Neuronal stem cell (in vitro differentiated cells): ENCODE measurements around the gene SOBP.

ENCODE experiments used
- DNase-seq: peaks from one replicate; pipeline ENCODE4 v3.0.0-alpha.2; 2013; ENCODE audit warnings: low spot score
- H2AFZ ChIP-seq: one replicate; pipeline ENCODE4 v1.6.1; 2013; ENCODE audit warnings: mild to moderate bottlenecking, low read length, inconsistent platforms
- H2AK5ac ChIP-seq: 2 replicates; pipeline ENCODE4 v1.6.1; 2013; ENCODE audit warnings: low read depth, mild to moderate bottlenecking, inconsistent platforms, low read length, moderate library complexity, mixed read lengths
- H2BK120ac ChIP-seq: 2 replicates; pipeline ENCODE4 v1.6.1; 2013; ENCODE audit warnings: low read depth, mild to moderate bottlenecking, inconsistent platforms, low read length, moderate library complexity, mixed read lengths
- H2BK12ac ChIP-seq: one replicate; pipeline ENCODE4 v1.6.1; 2013; ENCODE audit warnings: low read length, inconsistent platforms
- H2BK15ac ChIP-seq: 2 replicates; pipeline ENCODE4 v1.6.1; 2013; ENCODE audit warnings: mild to moderate bottlenecking, low read length, inconsistent platforms, mixed read lengths
- H2BK5ac ChIP-seq: one replicate; pipeline ENCODE4 v1.6.1; 2013; ENCODE audit warnings: inconsistent platforms, mild to moderate bottlenecking, low read length, moderate library complexity
- H3K14ac ChIP-seq: one replicate; pipeline ENCODE4 v1.6.1; 2013; ENCODE audit warnings: low read length, inconsistent platforms
- H3K18ac ChIP-seq: 2 replicates; pipeline ENCODE4 v1.6.1; 2013; ENCODE audit warnings: low read length, inconsistent platforms
- H3K23ac ChIP-seq: 2 replicates; pipeline ENCODE4 v1.6.1; 2013; ENCODE audit warnings: low read depth, mild to moderate bottlenecking, mixed read lengths, low read length, inconsistent platforms; ENCODE audit not compliant: poor library complexity
- H3K27ac ChIP-seq: replicated peaks from 3 replicates; pipeline ENCODE4 v1.5.1; 2013; ENCODE audit warnings: low read length, inconsistent platforms
- H3K27me3 ChIP-seq, 3 experiments: 2 replicates each; pipeline ENCODE4 v1.6.1; 2013; ENCODE audit warnings: low read length in 3 of 3, mild to moderate bottlenecking in 2 of 3, inconsistent platforms in 1 of 3, low read depth in 1 of 3, mixed read lengths in 1 of 3, moderate library complexity in 1 of 3; ENCODE audit not compliant: control insufficient read depth in 3 of 3, insufficient read depth in 3 of 3
- H3K36me3 ChIP-seq, 2 donors: replicated peaks in 1 of 2; 2 replicates each; pipeline ENCODE4 v1.6.1; 2013; ENCODE audit warnings: low read length in 2 of 2; ENCODE audit not compliant: control insufficient read depth in 2 of 2, insufficient read depth in 2 of 2
- H3K4ac ChIP-seq: 2 replicates; pipeline ENCODE4 v1.6.1; 2013; ENCODE audit warnings: inconsistent platforms, mild to moderate bottlenecking, low read length, moderate library complexity
- H3K4me1 ChIP-seq, 2 donors: 1 replicate in 1 of 2; 2 replicates in 1 of 2; pipeline ENCODE4 v1.6.1; 2013; ENCODE audit warnings: low read length in 2 of 2, low read depth in 1 of 2; ENCODE audit not compliant: control insufficient read depth in 2 of 2, insufficient read depth in 1 of 2
- H3K4me2 ChIP-seq: one replicate; pipeline ENCODE4 v1.6.1; 2013; ENCODE audit warnings: mild to moderate bottlenecking, low read length, inconsistent platforms; ENCODE audit not compliant: insufficient read depth, poor library complexity, severe bottlenecking
- H3K4me3 ChIP-seq, 2 donors: 2 replicates each; pipeline ENCODE4 v1.5.1; 2013; ENCODE audit warnings: low read length in 2 of 2, mild to moderate bottlenecking in 2 of 2, inconsistent platforms in 1 of 2, moderate library complexity in 1 of 2
- H3K79me1 ChIP-seq: one replicate; pipeline ENCODE4 v1.6.1; 2013; ENCODE audit warnings: low read depth, mild to moderate bottlenecking, inconsistent platforms, low read length, moderate library complexity
- H3K9ac ChIP-seq: one replicate; pipeline ENCODE4 v1.6.1; 2013; ENCODE audit warnings: mild to moderate bottlenecking, low read depth, low read length, inconsistent platforms; ENCODE audit not compliant: poor library complexity
- H3K9me3 ChIP-seq, 2 donors: replicated peaks in 1 of 2; 2 replicates each; pipeline versions ENCODE3 to v1.6.1; 2013; ENCODE audit warnings: low read length in 2 of 2, mild to moderate bottlenecking in 2 of 2, inconsistent platforms in 1 of 2, low read depth in 1 of 2, mixed read lengths in 1 of 2, moderate library complexity in 1 of 2; ENCODE audit not compliant: control insufficient read depth in 2 of 2, insufficient read depth in 1 of 2
- H4K8ac ChIP-seq: one replicate; pipeline ENCODE4 v1.6.1; 2013; ENCODE audit warnings: low read depth, mild to moderate bottlenecking, inconsistent platforms, low read length, moderate library complexity
- H4K91ac ChIP-seq: one replicate; pipeline ENCODE4 v1.6.1; 2013; ENCODE audit warnings: low read length, low read depth, mild to moderate bottlenecking, inconsistent platforms; ENCODE audit not compliant: poor library complexity
- WGBS, 2 donors: extraction: QIAGEN DNeasy Blood & Tissue Kit; methylation state at CpG; one replicate each; pipeline ENCODE4 v1.1.7; 2013; ENCODE audit warnings: missing lambda C conversion rate in 2 of 2, mixed read lengths in 1 of 2; ENCODE audit not compliant: insufficient read length in 2 of 2, insufficient replicate concordance in 1 of 2; ENCODE audit errors: extremely low coverage in 2 of 2; 5-methylcytosine and 5-hydroxymethylcytosine counted together

Gene SOBP

GRCh38 chr6:107579456-107580056 is 89.6 kb downstream of the SOBP start:
- Histone ChIP-seq H3K27ac (no peak overlapping the region), H4K8ac (no peak overlapping the region), H2BK15ac (no peak overlapping the region), H3K4me3 (no peak overlapping the region), H3K4me1 (peaks cover 17 to 21% of the 10 kb centered on the region in 2 donors), H2BK120ac (no peak overlapping the region), H2BK12ac (no peak overlapping the region), H3K9ac (no peak overlapping the region), H3K36me3 (peaks cover 0 to 53% of the 10 kb centered on the region in 2 donors), H4K91ac (no peak overlapping the region), H3K23ac (no peak overlapping the region), H2AFZ (no peak overlapping the region), H3K14ac (no peak overlapping the region), H2BK5ac (no peak overlapping the region), H3K9me3 (no peaks in the 10 kb centered on the region), H3K4me2 (no peak overlapping the region), H3K18ac (no peak overlapping the region), H3K79me1 (no peaks in the 10 kb centered on the region), H3K4ac (no peak overlapping the region), H3K27me3 (no peaks in the 10 kb centered on the region), H2AK5ac (no peak overlapping the region)
- no CpG with 5 or more reads among the region's 6 CpGs for WGBS, 2 donors
- no peak for DNase-seq

GRCh38 chr6:107582086-107582485 is 92.2 kb downstream of the SOBP start:
- H4K8ac ChIP-seq, result no peak overlapping the region
- H3K27me3 ChIP-seq, result no peaks in the 10 kb centered on the region
- no peak overlapping the region for H2BK15ac ChIP-seq
- no peak overlapping the region for H4K91ac ChIP-seq
- no peak overlapping the region for H3K9ac ChIP-seq
- H3K18ac ChIP-seq, result no peak overlapping the region
- H3K4me3 ChIP-seq, result no peak overlapping the region
- no peak overlapping the region for H2BK5ac ChIP-seq
- H3K79me1 ChIP-seq, result no peaks in the 10 kb centered on the region
- H3K9me3 ChIP-seq, result no peaks in the 10 kb centered on the region
- peaks cover 21 to 29% of the 10 kb centered on the region in 2 donors for H3K4me1 ChIP-seq
- H2AK5ac ChIP-seq, result no peak overlapping the region
- no peak overlapping the region for H2BK12ac ChIP-seq
- H2BK120ac ChIP-seq, result no peak overlapping the region
- no peak overlapping the region for H3K23ac ChIP-seq
- H3K36me3 ChIP-seq, result peaks cover 0 to 33% of the 10 kb centered on the region in 2 donors
- no peak overlapping the region for H3K4me2 ChIP-seq
- no peak overlapping the region for H2AFZ ChIP-seq
- H3K14ac ChIP-seq, result no peak overlapping the region
- DNase-seq, result no peak
- no peak overlapping the region for H3K4ac ChIP-seq
- H3K27ac ChIP-seq, result no peak overlapping the region

DNA sequence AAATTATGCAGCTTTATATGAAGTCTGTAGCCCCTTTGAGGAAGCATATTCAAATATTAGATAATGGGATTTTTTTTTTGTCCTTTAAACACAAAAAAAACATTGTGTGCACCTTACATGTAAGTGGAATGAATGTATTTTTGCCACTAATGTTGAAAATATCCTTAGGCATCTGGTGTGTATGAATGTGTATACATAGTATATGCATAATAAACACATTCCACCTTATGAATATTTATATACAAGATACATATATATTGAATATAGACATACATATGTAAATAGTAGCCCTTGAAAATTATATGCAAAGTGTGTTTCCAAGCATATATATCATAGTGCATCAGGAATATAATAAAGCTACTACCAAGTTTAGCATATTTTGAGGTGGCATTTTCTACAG is 94.8 kb downstream of the SOBP start:
- H4K91ac ChIP-seq, result no peak overlapping the region
- H2AK5ac ChIP-seq, result no peak overlapping the region
- peaks cover 11 to 41% of the 10 kb centered on the region in 2 donors for H3K4me1 ChIP-seq
- H2BK120ac ChIP-seq, result no peak overlapping the region
- H3K4me3 ChIP-seq, result no peak overlapping the region
- H4K8ac ChIP-seq, result no peak overlapping the region
- no peak overlapping the region for H3K4ac ChIP-seq
- no peak overlapping the region for H3K9ac ChIP-seq
- H3K4me2 ChIP-seq, result no peak overlapping the region
- H3K27me3 ChIP-seq, result no peaks in the 10 kb centered on the region
- H2BK15ac ChIP-seq, result no peak overlapping the region
- H3K36me3 ChIP-seq, result peaks cover 0 to 45% of the 10 kb centered on the region in 2 donors
- H2AFZ ChIP-seq, result no peak overlapping the region
- no peak overlapping the region for H3K18ac ChIP-seq
- no peak overlapping the region for H2BK5ac ChIP-seq
- DNase-seq, result no peak
- H2BK12ac ChIP-seq, result no peak overlapping the region
- H3K14ac ChIP-seq, result no peak overlapping the region
- no peaks in the 10 kb centered on the region for H3K9me3 ChIP-seq
- no peak overlapping the region for H3K27ac ChIP-seq
- H3K23ac ChIP-seq, result no peak overlapping the region
- H3K79me1 ChIP-seq, result no peaks in the 10 kb centered on the region

DNA sequence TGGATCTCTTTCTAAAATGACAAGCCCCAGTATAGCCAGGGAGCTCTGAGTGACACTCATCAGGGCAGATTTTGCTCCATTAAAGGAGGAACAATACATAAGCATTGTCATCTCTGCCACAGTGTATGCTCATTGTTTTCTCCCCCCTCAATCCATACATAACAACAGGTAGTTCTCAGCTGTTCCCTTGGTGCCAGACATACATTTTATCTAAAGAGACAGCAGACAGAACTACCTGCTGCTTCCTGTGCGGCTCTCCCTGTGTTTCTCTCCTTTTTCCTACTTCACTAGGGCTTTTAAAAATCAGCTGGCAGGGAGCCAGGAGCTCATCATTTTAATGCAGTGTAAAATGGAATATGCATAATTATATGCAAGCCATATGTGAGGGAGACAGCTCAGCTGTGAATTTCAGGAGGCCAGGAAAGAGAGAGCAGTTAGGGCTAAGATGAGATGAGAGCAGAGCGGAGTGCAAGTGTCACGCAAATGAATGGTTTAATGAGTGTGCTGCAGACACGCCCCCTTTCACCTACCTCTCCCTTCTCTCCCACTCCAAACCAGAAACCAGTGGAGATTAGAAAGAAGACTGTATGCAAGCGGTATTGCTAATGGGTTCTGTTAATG is 96.0 kb downstream of the SOBP start:
- WGBS, 2 donors, result no CpG with 5 or more reads among the region's 5 CpGs
- Histone ChIP-seq H2BK15ac (no peak overlapping the region), H2AK5ac (no peak overlapping the region), H3K36me3 (peaks cover 0 to 40% of the 10 kb centered on the region in 2 donors), H3K4me1 (peaks cover 18 to 46% of the 10 kb centered on the region in 2 donors), H3K14ac (no peak overlapping the region), H3K27me3 (no peaks in the 10 kb centered on the region), H3K9ac (no peak overlapping the region), H2BK120ac (no peak overlapping the region), H2BK5ac (no peak overlapping the region), H2BK12ac (no peak overlapping the region), H3K9me3 (no peaks in the 10 kb centered on the region), H3K4ac (no peak overlapping the region), H3K4me2 (no peak overlapping the region), H3K79me1 (no peaks in the 10 kb centered on the region), H3K18ac (no peak overlapping the region), H4K91ac (no peak overlapping the region), H3K27ac (no peak overlapping the region), H3K23ac (no peak overlapping the region), H4K8ac (no peak overlapping the region), H3K4me3 (no peak overlapping the region), H2AFZ (no peak overlapping the region)
- DNase-seq, result no peak
